Immature natural killer cell (primary cell): Measurements from ENCODE around the gene UBA52. TPM values are rescaled to one million over a fixed set of nuclear protein-coding genes. Genes with fewer than 3 reads are reported as not detected.
A peak's percentile ranks its signal among the peaks of the same experiment; 100 is the strongest.

ENCODE experiments used
- DNase-seq, 3 donors: peaks; one replicate each; pipeline ENCODE4 v3.0.0; 2022; ENCODE audit warnings: mixed read lengths in 1 of 3
- H3K27ac Mint-ChIP-seq, 6 donors: one replicate each; pipeline ENCODE4 v1.8.0; 2020; ENCODE audit warnings: mixed read lengths in 6 of 6, mild to moderate bottlenecking in 5 of 6, inconsistent platforms in 4 of 6, moderate library complexity in 3 of 6
- H3K27me3 Mint-ChIP-seq, 3 donors: one replicate each; pipeline ENCODE4 v1.8.0; 2020 to 2021; ENCODE audit warnings: low read depth in 3 of 3, mild to moderate bottlenecking in 3 of 3, mixed read lengths in 3 of 3, moderate library complexity in 3 of 3, inconsistent platforms in 1 of 3
- H3K36me3 Mint-ChIP-seq, 3 donors: one replicate each; pipeline ENCODE4 v1.8.0; 2020; ENCODE audit warnings: mixed read lengths in 3 of 3, inconsistent platforms in 2 of 3, mild to moderate bottlenecking in 2 of 3
- H3K4me1 Mint-ChIP-seq, 2 donors: one replicate each; pipeline ENCODE4 v1.8.0; 2020; ENCODE audit warnings: inconsistent platforms in 2 of 2, mild to moderate bottlenecking in 2 of 2, mixed read lengths in 2 of 2, moderate library complexity in 1 of 2
- H3K4me3 Mint-ChIP-seq, 5 donors: one replicate each; pipeline ENCODE4 v1.8.0; 2020; ENCODE audit warnings: mild to moderate bottlenecking in 5 of 5, mixed read lengths in 5 of 5, inconsistent platforms in 3 of 5, moderate library complexity in 3 of 5
- H3K9me3 Mint-ChIP-seq, 6 donors: one replicate each; pipeline ENCODE4 v1.8.0; 2020; ENCODE audit warnings: mild to moderate bottlenecking in 6 of 6, mixed read lengths in 6 of 6, inconsistent platforms in 4 of 6, moderate library complexity in 3 of 6
- polyA plus RNA-seq, 3 donors: library from polyadenylated mRNA; unstranded; fragments of 300-500 nt; fragmentation: Illumina TruSeq; gene quantifications; one replicate each; pipeline ENCODE4 v1.2.3, GENCODE V29; 2021

UBA52 gene
- polyA plus RNA-seq, 3 donors from 2014 or later = 613 to 1,093 (median 997) TPM

GRCh38 chr19:18601875-18602274, 30.2 kb downstream of the UBA52 start:
- H3K27ac Mint-ChIP-seq = no peak overlapping the region
- no peaks in the 10 kb centered on the region for H3K36me3 Mint-ChIP-seq
- H3K4me1 Mint-ChIP-seq = peaks cover 0 to 3% of the 10 kb centered on the region in 2 donors
- no peak for DNase-seq
- H3K4me3 Mint-ChIP-seq = no peak overlapping the region
- peaks cover 0 to 3% (median 0%) of the 10 kb centered on the region in 6 donors for H3K9me3 Mint-ChIP-seq
- peaks cover 11 to 19% (median 14%) of the 10 kb centered on the region in 3 donors for H3K27me3 Mint-ChIP-seq

- no peak overlapping the region for H3K27ac Mint-ChIP-seq
- H3K36me3 Mint-ChIP-seq = no peaks in the 10 kb centered on the region
- H3K9me3 Mint-ChIP-seq = peaks cover 0 to 3% (median 0%) of the 10 kb centered on the region in 6 donors
- H3K4me3 Mint-ChIP-seq = peak overlapping the region in 1 of 5 donors; percentile 29
- DNase-seq = no peak
- H3K27me3 Mint-ChIP-seq = peaks cover 11 to 24% (median 16%) of the 10 kb centered on the region in 3 donors
- H3K4me1 Mint-ChIP-seq = peaks cover 0 to 3% of the 10 kb centered on the region in 2 donors
Measured at GRCh38 chr19:18603255-18603957, 31.7 kb downstream of the UBA52 start.

- H3K4me1 Mint-ChIP-seq = peaks cover 0 to 3% of the 10 kb centered on the region in 2 donors
- DNase-seq = no peak
- H3K9me3 Mint-ChIP-seq = peaks cover 0 to 3% (median 0%) of the 10 kb centered on the region in 6 donors
- H3K4me3 Mint-ChIP-seq = no peak overlapping the region
- H3K27me3 Mint-ChIP-seq = peaks cover 19 to 27% (median 20%) of the 10 kb centered on the region in 3 donors
- H3K27ac Mint-ChIP-seq = no peak overlapping the region
- no peaks in the 10 kb centered on the region for H3K36me3 Mint-ChIP-seq
Measured at GRCh38 chr19:18603958-18604819, 32.5 kb downstream of the UBA52 start.

- Mint-ChIP-seq H3K27me3 (peaks cover 20 to 29% (median 22%) of the 10 kb centered on the region in 3 donors), H3K4me1 (peaks cover 0 to 3% of the 10 kb centered on the region in 2 donors), H3K36me3 (no peaks in the 10 kb centered on the region), H3K4me3 (no peak overlapping the region), H3K9me3 (peaks cover 0 to 3% (median 0%) of the 10 kb centered on the region in 6 donors), H3K27ac (no peak overlapping the region)
- no peak for DNase-seq
Measured at GRCh38 chr19:18604820-18605159, 33.1 kb downstream of the UBA52 start.

GRCh38 chr19:18605196-18605545, 33.5 kb downstream of the UBA52 start:
- no peak for DNase-seq
- Mint-ChIP-seq H3K9me3 (peaks cover 0 to 3% (median 0%) of the 10 kb centered on the region in 6 donors), H3K4me3 (peak overlapping the region in 1 of 5 donors; percentile 55), H3K4me1 (peaks cover 0 to 3% of the 10 kb centered on the region in 2 donors), H3K36me3 (no peaks in the 10 kb centered on the region), H3K27me3 (peaks cover 20 to 29% (median 22%) of the 10 kb centered on the region in 3 donors), H3K27ac (no peak overlapping the region)

- Mint-ChIP-seq H3K36me3 (no peaks in the 10 kb centered on the region), H3K9me3 (peaks cover 0 to 3% (median 0%) of the 10 kb centered on the region in 6 donors), H3K4me3 (peak overlapping the region in 1 of 5 donors; percentile 55), H3K4me1 (peaks cover 0 to 3% of the 10 kb centered on the region in 2 donors), H3K27me3 (peaks cover 20 to 29% (median 22%) of the 10 kb centered on the region in 3 donors), H3K27ac (no peak overlapping the region)
- no peak for DNase-seq
Measured at GRCh38 chr19:18605546-18606280, 34.1 kb downstream of the UBA52 start.

- Mint-ChIP-seq H3K4me3 (no peak within 1 kb of the TSS), H3K36me3 (no peaks in the 10 kb centered on the region), H3K27me3 (peaks cover 23 to 31% (median 27%) of the 10 kb centered on the region in 3 donors), H3K9me3 (peaks cover 0 to 3% (median 0%) of the 10 kb centered on the region in 6 donors), H3K27ac (no peak within 1 kb of the TSS), H3K4me1 (peaks cover 5 to 8% of the 10 kb centered on the region in 2 donors)
- no peak for DNase-seq
Measured at GRCh38 chr19:18606281-18607225, 34.9 kb downstream of the UBA52 start, which contains the start of gene CRLF1. Gene CRLF1 (minus strand): TSS chr19:18606799. CDS start chr19:18606656, 143 bp downstream.

- DNase-seq = no peak
- no peak overlapping the region for H3K27ac Mint-ChIP-seq
Measured at GRCh38 chr19:18607226-18608101, 35.8 kb downstream of the UBA52 start.

GRCh38 chr19:18608102-18608804, 36.6 kb downstream of the UBA52 start:
- Mint-ChIP-seq H3K36me3 (no peaks in the 10 kb centered on the region), H3K27ac (no peak overlapping the region), H3K4me1 (peaks cover 5 to 17% of the 10 kb centered on the region in 2 donors), H3K27me3 (peaks cover 19 to 24% (median 22%) of the 10 kb centered on the region in 3 donors), H3K9me3 (no peaks in the 10 kb centered on the region), H3K4me3 (peak overlapping the region in 1 of 5 donors; percentile 50)
- no peak for DNase-seq

More at GRCh38 chr19:18607226-18608101, 35.8 kb downstream of the UBA52 start:
- Mint-ChIP-seq H3K4me1 (peaks cover 5 to 14% of the 10 kb centered on the region in 2 donors), H3K9me3 (peaks cover 0 to 3% (median 0%) of the 10 kb centered on the region in 6 donors), H3K27me3 (peaks cover 25 to 28% (median 26%) of the 10 kb centered on the region in 3 donors), H3K36me3 (no peaks in the 10 kb centered on the region), H3K4me3 (no peak overlapping the region)

GRCh38 chr19:18608805-18609716, 37.4 kb downstream of the UBA52 start:
- H3K27ac Mint-ChIP-seq = no peak overlapping the region
- H3K4me1 Mint-ChIP-seq = peaks cover 5 to 17% of the 10 kb centered on the region in 2 donors

GRCh38 chr19:18609717-18610051, 38.0 kb downstream of the UBA52 start:
- no peak overlapping the region for H3K27ac Mint-ChIP-seq
- no peak overlapping the region for H3K4me3 Mint-ChIP-seq
- H3K4me1 Mint-ChIP-seq = peaks cover 5 to 19% of the 10 kb centered on the region in 2 donors
- no peak for DNase-seq
- H3K9me3 Mint-ChIP-seq = no peaks in the 10 kb centered on the region
- no peaks in the 10 kb centered on the region for H3K36me3 Mint-ChIP-seq
- peaks cover 22 to 33% (median 24%) of the 10 kb centered on the region in 3 donors for H3K27me3 Mint-ChIP-seq

More at GRCh38 chr19:18608805-18609716, 37.4 kb downstream of the UBA52 start:
- Mint-ChIP-seq H3K27me3 (peaks cover 19 to 28% (median 24%) of the 10 kb centered on the region in 3 donors), H3K9me3 (no peaks in the 10 kb centered on the region), H3K36me3 (no peaks in the 10 kb centered on the region), H3K4me3 (peak overlapping the region in 2 of 5 donors; percentile 40 to 50)
- no peak for DNase-seq
